Renal pelvis (tissue), 4 donors: Measurements from ENCODE around the gene MRRF. TPM values are rescaled to one million over a fixed set of nuclear protein-coding genes. Genes with fewer than 3 reads are reported as not detected.
"Not testable (repeated sequence)": the region's sequence is repeated elsewhere in the genome, so short reads cannot be mapped to it uniquely, and the experiment has no call there.

ENCODE experiments used
- DNase-seq: peaks from one replicate; pipeline ENCODE4 v3.0.0-alpha.2; 2013
- polyA plus RNA-seq, 3 donors: library from polyadenylated mRNA; unstranded; fragments of 120-200 nt; gene quantifications; one replicate each; pipeline ENCODE4 v1.2.1, GENCODE V29; 2013; ENCODE audit not compliant: insufficient read length in 3 of 3

MRRF gene
- polyA plus RNA-seq, 3 donors = 38.4 to 53.4 (median 46.6) TPM

DNA sequence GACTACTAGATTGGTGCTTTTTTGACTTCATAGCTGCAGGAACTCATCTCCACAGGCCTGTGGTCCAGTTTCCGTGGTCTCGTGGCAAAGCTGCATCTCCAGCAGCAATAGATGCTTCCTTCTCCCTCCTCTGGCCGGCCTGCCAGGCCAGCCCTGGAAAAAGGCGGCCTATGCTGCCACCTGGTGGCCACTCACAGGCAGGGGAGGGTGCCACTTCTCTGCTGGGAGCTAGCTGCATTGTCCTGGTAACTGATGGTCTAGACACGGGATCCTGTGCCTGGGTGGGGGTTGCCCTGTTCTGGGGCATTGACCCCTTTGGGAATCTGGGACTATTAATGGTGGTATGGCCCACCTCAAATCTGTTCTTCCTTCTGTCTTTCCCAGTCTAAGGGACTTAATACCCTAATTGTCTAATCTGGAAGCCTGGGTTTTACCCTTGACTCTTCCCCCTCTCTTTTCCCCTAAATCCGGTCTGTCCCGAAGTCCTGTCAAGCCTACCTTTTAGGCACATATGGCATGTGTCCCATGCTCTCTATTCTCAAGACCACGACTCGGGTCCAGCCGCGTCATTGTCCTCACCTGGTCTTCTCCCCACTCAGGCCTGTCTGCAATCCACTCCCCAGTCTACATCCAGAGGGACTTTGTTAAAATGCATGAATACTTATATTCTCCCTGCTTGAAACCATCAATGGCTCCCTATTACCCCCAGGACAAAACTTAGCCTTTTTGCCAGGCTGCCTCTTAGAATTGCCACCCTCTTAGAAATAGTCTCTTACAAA lies 86.1 kb downstream of the MRRF start:
- peak; percentile 56 for DNase-seq

DNA sequence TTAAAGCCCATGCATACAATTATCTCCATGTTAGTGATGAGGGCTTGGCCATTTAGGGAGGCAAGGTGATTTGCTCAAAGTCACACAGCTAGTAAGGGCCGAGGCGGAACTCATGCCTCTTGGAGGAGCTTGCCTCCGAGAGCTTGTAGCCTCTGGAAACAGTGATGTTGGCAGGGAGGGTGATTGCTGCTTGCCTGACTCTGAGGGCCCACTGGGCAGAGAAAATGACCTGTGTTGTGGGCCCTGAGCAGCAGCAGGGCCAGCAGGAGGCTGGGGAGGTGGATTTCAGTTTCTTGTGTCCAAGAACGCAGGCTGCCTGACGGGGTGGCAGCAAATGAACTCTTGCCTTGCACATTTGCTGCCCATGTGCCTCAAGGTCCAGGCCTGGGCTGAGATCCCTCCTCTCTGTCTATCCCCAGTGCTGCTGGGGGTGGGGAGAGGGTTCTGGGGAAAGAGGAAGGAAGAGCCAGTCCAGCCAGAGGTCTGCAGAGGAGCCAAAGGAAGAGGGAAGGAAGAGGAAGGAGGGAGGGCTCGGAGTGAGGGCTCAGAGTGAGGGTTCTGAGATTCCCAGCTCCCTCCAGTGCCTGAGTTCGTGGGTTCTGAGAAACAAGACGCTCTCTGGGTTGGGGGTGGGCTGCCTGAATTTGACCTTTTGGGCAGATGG lies 90.0 kb downstream of the MRRF start:
- no peak for DNase-seq

DNA sequence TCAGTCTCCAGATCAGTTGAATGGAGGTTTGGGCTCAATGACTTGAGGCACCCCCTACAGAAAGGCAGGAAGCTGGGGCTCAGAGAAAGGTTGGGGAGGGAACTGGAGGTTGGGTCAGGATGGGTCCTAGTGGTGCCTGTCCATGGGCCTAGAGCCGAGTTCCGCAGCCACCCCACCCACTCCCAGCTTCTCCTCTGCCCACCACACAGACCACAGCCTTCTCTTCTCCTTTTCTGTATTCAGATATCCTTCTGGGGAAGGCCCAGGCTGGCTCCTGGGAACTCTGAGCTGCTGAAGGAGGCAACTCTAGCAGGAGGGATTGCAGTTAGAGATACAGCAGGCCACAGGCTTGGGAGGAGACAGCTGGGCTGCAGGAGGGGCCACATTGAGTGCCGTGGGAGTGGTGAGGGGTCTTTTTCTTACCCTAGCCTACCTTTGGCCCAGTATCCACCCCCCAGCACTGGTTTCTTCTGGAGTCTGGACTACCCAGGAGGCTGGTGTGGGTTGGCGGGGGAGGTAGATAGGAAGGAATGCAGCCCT lies 90.7 kb downstream of the MRRF start:
- DNase-seq = no peak

DNA sequence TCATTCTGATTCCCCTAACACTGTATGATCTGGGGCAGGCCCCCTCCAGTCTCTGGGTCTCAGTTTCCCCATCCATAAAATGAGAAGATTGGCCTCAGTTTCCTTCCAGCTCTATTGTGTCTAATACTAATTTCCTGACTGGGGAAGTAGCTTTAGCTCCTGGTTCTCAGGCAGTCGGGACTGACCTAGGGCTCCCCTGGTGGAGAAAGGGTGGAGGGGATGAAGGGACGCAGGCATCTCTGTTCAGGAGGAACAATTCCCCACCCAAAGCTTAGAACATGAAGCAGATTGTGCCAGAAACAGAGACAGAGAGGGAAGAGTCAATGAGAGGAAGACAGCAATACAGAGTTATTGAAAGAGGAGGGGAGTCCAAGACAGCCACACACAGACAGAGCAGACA lies 91.9 kb downstream of the MRRF start:
- DNase-seq = no peak

DNA sequence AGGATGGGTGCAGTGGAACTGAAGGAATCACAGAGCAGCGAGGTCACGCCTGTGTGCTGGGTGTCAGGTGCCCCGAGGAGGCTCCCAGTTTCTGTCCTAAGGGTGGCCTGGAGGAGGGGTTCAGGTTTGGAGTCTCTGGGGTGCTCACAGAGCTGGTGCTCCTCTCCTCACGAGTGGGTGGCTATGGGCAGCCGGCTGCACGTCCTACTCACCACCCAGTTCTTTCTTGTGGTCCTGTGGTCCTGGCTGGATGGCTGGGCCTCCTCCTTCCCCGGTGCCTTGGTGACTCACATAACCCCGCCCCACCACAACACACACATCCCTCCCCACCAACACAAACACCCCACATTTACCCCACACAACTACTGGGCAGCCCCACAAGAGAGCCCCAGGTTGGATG lies 96.2 kb downstream of the MRRF start:
- no peak for DNase-seq

DNA sequence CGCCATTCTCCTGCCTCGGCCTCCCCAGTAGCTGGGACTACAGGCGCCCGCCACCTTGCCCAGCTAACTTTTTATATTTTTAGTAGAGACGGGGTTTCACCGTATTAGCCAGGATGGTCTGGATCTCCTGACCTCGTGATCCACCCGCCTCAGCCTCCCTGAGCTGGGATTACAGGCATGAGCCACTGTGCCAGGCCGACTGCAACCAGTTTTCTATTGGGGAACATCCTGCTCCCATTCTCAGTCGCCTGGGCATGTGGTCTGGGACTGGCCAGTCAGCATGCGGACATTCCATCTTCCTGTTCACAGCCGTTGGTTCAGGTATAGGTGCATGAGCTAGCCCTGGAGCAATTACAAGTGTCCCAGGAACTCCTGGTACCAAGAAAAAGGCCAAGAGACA lies 98.4 kb downstream of the MRRF start:
- DNase-seq = not testable (repeated sequence)

DNA sequence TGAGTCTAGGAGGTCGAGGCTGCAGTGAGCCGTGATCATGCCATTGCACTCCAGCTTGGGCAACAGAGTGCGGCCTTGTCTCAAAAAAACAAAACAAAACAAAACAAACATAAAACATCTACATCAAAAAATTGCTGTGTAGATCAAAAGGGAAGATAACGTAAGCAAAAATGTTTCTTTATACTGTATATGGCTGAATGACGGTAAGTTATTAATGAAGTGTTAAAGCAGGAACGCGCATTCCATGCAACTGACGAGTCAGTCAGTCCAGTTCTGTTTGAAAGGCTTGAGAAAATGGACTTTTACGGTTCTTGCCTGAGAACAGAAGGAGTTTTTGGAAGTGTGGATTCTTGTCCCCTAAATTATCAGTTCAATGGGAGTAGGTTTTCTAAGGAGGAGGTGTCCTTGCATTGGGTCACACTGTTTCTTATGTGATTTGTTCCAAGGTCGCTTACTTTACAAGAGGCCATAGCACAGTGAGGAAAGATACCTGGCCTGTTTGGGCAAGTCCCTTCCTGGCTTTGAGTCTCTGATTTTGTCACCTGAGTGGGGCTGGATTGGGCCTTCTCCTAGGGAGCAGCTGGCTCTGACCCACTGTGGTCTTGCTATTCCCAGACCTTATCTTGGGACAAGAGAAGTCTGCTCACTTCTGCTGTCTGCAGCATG lies 99.6 kb downstream of the MRRF start:
- no peak for DNase-seq

DNA sequence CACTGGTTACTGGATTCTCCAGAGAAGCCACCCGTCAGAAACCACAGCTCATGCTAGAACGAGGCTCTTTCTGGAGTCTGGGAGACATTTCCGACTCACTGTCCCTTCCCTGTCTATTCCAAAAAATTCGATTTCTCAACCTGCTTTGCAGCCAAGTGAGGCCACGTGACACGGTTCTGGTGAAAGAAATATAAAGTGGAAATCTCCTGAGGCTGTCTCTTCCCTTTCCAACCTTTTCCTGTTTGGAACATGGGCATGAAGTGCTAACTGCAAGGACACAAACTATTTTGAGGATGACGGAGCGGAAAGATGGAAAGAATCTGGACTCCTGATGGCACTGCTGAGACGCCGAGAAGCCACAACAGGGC lies 100.1 kb downstream of the MRRF start:
- no peak for DNase-seq

DNA sequence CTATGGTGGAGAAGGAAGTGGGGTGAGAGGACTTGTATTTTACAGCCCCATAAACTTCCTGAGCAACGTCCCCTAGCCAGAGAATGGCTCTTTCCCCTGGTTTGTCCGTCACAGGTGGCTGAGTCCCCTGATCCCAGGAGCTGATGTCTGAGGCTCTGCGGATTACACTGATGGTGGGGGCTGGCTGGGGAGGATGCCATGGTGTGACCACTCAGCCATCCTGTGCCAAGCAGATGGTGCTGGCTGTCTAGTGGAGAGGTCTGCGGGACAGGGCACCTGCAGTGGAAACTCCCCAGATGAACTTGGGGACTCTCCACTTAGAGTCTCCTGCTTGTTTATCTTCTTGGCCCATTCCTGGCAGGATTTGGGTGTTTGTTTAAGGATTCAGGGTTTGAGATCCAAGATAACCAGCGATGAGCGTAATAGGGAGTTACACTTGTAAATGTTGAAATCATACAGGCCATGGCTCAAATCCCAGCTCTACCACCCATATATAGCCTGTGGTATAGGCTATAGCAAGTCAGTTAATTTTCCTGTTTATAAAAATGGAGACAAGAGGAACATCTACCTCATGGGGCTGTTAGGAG lies 101.5 kb downstream of the MRRF start:
- no peak for DNase-seq

DNA sequence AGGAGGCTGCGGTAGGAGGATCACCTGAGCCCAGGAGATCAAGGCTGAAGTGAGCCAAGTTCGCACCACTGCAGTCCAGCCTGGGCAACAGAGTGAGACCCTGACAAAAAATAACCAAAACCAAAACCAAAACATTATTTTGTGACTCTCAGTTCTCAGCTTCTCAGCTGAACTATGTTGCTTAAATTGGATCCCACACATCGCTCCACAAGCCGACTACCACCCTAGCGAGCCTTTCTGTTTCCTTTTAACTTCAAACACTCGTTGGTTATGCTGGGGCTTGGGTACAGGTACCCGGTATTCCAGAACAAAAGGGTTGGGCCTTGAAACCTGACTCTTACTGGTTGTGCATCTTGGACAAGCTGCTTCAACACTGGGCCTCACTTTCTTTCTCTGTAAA lies 102.4 kb downstream of the MRRF start:
- no peak for DNase-seq

DNA sequence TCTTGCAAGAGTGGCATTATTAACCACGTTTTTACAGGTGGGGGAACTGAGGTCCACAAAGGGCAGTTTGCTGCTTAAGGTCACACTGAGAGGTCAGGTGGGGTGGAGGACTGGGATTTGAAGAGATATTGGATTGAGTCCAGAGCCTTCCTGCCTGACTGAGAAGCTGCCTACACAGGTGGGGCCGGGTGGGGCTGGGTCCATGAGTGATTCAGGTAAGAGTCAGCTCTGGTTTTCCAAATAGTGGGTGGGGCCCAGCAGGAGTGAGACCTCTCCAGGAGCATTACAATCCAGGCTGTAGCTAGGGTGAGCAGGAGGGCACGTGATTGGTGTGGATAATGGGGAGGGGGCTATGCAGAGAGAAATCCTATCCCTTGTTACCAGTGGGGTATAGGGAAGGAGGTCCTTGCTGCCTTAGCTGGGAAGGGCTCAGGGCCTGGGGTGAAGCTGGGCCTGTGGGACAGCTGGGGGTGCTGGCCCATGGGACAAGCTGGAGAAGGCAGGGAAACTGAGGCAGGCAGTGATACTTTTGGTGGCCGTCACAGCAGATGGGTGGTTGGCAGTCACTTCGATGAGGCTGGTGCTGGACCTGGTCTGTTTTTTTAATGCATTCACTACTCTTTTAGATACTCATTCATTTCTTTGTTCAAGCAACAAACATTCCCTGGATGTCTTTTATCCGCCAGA lies 103.2 kb downstream of the MRRF start:
- DNase-seq = no peak

DNA sequence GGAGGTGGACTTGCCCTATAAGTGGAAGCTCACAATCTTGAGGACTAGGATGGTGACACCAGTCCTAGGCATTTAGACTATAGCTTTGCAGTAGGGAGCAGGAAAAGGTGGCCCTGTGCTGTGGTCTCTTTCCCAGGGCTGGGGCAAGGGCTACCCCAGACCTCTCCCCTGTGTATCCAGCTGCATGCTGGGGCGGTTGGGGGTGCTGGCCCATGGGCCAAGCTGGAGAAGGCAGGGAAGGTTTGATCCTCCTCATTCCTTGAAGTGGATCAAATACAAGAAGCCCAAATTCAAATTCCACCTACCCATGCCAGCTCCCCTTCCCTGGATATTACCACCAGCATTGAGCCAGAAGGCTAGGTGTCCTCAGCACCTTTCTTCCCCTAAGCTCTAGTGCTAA lies 104.0 kb downstream of the MRRF start:
- DNase-seq = no peak

DNA sequence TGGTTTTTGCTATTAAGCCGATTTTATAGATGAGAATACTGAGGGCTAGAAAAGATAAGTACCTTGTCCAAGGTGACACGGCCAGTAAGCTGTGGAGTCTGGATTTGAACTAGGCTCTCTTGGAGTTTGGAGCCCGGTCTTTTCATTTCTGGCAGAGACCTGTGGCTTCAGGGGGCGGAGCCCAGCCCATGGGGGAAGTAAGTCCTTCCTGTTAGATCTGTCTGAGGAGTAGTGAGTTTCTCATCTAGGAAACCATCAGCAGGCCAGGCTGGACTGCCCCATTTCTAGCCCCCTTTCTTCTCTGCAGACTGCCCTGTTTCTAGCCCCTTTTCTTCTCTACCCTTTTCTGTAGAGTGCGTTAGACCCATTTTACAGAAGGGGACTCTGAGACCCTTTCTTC lies 105.6 kb downstream of the MRRF start:
- no peak for DNase-seq

DNA sequence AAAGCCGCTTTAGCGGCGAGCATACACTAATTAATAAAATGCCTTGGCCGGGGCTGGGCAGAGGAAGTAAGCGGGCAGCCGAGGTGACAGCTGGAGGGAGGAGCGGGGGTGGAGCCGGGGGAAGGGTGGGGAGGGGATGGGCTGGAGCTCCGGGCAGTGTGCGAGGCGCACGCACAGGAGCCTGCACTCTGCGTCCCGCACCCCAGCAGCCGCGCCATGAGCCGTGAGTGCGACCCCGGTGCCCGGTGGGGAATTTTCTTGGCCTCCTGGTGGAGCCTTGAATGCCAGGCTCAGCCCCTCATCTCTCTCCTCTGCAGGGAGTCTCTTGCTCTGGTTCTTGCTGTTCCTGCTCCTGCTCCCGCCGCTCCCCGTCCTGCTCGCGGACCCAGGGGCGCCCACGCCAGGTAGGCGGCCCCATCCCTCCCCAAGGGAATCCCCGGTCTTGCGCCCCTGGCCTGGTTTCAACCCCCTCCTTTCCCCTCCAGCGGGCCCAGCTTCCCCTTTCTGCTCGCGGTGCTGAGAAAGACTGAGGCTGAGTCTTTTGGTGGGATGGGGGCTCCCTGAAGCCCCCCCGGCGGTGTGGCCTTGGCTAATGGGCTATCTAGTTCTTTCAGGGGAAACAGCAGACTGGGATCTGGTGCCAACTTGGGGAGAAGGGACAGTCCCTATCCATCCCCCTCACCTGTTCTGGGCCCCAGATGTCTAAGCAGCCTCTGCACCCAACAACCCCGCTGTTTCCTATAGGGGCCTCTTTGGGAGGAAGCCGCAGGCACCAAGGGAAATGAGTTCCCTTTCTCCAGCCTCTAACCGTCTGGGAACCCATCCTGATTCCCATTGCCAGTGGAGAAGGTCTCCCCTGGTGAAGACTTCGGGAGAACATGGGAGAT lies 106.4 kb downstream of the MRRF start, which contains the start of gene PTGS1:
Gene PTGS1, plus strand, starts transcription at position 156 of the 887 bp plus-strand sequence. Its CDS starts 61 bp downstream, at position 217.
- no peak for DNase-seq

DNA sequence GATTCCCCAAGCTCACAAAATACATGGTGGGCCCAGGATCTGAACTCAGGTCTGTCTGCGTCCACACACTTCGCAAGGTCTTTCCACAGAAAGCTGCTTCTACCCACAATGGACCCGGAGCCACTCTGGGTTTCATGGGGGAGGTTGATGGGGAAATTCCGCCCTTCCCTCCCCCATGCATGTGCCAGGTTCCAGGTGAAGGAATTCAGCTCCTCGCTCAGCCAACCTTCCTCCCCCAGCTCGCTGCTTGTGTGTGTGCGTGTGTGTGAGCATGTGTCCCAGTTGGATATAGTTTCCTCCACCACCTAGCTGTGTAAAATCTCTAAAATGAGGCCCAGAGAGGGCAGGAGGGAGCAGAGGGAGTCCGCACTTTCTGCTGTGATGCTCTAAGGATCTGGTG lies 107.2 kb downstream of the MRRF start:
- DNase-seq = peak; percentile 37

DNA sequence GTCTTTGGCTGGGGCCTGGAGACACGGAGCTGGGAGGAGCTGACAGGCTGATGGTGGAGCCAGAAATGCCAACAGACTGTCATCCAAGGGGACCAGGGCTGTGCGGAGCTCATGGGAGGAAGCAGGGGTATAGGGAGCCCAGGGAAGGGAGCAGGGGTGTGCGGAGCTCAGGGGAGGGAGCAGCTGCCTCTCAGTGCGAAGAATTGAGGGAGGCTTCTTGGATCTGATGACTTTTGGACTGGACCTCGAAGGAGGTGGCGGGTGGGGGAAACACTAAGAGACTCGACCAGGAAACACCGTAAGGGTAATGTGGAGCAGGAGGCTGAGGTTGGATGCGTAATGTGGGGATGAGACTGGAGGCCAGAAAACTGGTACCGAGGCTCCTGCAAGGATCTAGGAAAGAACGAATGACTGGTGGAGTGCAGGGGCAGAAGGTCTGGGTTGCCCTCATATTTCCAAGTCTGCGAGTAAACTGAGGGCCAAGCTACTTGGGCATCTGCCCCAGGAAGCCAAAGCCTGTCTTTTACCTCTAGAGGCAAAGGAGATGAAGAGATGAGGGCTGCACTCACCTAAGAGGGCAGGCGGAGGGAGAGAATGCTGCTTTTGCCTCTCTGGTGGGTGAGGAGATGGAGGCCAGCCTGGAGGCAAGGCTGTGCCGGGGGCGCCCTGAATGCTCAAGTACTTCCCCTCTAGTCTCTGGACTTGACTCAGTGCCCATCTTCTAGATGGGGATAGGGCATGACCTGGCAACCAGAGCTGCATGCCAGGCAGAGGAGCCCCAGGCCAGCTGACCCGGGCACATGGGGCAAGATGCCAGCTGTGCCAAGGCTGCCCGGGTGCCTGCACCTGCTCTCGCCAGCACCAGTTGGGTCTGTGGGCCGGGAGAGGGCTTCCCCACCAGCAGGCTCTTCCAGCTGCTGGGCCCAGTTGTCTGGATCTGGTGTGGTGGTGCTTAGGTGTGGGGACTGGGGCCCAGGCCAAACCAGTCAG lies 108.5 kb downstream of the MRRF start:
- DNase-seq = no peak

DNA sequence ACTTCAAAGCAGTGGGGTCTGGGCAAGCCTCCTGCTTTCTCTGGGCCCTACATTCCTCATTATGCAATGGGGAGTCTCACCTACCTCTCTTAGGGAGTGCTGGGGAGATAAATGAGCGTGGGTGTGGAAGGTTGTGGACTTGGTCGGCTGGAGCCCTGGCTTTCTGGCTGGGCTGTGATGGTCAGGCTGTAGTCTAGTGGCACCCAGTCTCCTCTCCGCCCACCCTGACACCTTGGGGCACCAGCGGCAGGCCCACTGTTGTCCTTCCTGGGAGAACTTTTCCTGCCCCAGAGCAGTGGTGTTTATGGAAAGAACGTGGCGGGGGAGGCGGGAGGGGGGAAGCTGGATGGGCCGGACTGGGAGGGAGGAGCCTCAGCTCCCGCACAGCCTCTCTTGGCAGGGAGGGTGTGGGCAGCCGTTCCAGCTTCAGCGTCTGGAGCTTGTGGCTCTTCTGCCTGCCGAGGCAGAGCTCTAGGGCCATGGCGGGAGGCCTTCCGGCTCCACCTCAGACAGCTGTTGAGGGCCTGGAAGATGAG lies 110.3 kb downstream of the MRRF start:
- peak; percentile 35 for DNase-seq

DNA sequence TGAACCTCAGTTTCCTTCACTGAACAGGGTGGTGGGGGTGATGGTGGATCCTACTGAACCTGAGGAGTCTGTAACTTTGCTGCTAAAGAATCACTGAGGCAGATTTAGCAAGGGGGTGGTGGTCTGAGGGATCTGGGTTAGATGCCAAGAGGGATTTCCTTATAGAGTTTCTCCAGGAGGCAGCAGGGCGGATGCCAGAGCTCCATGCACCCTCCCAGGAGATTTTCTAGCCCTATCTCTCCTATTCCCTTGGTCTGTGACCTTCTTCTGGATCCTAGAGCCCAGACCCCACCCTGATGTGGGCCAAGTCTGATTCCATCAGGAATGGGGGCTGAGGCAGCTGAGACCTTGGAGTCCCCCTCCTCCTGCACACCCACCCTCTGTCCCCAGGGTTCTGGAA lies 112.1 kb downstream of the MRRF start:
- no peak for DNase-seq
